Measurements from ENCODE around the gene MYCBP2. TPM values are rescaled to one million over a fixed set of nuclear protein-coding genes. Genes with fewer than 3 reads are reported as not detected.

Gene MYCBP2
- total RNA-seq: 133 and 154 TPM in 2 replicates

GRCh38 chr13:77326905-77327604, at the start of gene MYCBP2:
Gene MYCBP2 (minus strand): TSS chr13:77327094. CDS start chr13:77326775, 319 bp downstream.

GRCh38 chr13:77026861-77027621, 299.9 kb downstream of the MYCBP2 start, which contains the start of gene FBXL3:
Gene FBXL3 (minus strand): TSS chr13:77027159. CDS start chr13:77021860, 5,299 bp downstream.

Other genes starting within 250 kb of the MYCBP2 start
- not detected in 2 replicates for gene SCEL, start 208.6 kb upstream of the MYCBP2 start, total RNA-seq